ENCODE measurements around the gene SRGAP2.
"Not testable (repeated sequence)": the region's sequence is repeated elsewhere in the genome, so short reads cannot be mapped to it uniquely, and the experiment has no call there.

SRGAP2 gene

GRCh38 chr1:206252680-206253335 lies 49.5 kb downstream of the SRGAP2 start:
- DNase-seq: not testable (repeated sequence)

All from CD4-positive, alpha-beta T cell treated with Interleukin-10 for 1 hour (primary cell).